ENCODE measurements around the gene GFY.

GRCh38 chr19:49411681-49412326, 13.4 kb upstream of the GFY start:
- TF ChIP-seq, protein P1, sequence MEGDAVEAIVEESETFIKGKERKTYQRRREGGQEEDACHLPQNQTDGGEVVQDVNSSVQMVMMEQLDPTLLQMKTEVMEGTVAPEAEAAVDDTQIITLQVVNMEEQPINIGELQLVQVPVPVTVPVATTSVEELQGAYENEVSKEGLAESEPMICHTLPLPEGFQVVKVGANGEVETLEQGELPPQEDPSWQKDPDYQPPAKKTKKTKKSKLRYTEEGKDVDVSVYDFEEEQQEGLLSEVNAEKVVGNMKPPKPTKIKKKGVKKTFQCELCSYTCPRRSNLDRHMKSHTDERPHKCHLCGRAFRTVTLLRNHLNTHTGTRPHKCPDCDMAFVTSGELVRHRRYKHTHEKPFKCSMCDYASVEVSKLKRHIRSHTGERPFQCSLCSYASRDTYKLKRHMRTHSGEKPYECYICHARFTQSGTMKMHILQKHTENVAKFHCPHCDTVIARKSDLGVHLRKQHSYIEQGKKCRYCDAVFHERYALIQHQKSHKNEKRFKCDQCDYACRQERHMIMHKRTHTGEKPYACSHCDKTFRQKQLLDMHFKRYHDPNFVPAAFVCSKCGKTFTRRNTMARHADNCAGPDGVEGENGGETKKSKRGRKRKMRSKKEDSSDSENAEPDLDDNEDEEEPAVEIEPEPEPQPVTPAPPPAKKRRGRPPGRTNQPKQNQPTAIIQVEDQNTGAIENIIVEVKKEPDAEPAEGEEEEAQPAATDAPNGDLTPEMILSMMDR (IDR thresholded peaks at IDR 0.05) = no peak
- no peak for TF ChIP-seq POLR2A (IDR thresholded peaks at IDR 0.05)

Data from tibial nerve (tissue), 3 donors.